HG03135 (cell line): ENCODE results near the gene TMPRSS13.

Source experiments
- ATAC-seq: cut with Tn5 transposase; IDR thresholded peaks from one replicate; pipeline ENCODE4 v1.9.1; 2021; ENCODE audit warnings: mild to moderate bottlenecking, moderate library complexity; ENCODE audit not compliant: unreplicated experiment

TMPRSS13 gene

DNA sequence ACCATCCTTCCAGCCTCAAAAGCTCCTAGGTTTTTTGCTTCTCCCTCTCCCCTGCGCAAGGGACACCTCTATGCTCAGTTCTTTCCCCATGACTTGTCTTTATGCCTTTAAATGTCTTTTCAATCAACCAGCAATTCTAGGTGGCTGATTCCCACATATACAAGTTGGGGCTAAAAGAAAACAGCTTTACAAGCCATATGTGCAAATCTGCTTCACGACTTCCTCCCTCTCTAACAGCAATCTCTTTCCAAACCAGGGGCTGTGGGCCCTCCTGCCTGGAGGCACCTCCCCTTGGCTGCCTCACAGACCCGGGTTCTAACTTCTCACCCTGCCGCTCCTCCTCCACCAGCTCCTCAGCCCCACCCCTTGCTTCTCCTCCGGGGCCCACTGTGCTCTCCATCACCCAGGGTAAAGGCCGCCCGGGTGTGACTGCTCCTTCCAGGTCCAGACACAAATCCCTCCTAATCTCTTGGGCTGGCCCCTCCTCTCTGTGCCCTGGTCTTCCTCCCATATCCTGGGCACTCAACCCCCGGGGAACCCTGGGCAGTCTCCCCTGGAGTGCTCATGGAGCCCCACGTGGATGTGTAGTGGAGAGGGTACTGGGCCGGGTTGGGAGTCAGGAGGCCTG, 14.1 kb downstream of the TMPRSS13 start:
- ATAC-seq: no peak

DNA sequence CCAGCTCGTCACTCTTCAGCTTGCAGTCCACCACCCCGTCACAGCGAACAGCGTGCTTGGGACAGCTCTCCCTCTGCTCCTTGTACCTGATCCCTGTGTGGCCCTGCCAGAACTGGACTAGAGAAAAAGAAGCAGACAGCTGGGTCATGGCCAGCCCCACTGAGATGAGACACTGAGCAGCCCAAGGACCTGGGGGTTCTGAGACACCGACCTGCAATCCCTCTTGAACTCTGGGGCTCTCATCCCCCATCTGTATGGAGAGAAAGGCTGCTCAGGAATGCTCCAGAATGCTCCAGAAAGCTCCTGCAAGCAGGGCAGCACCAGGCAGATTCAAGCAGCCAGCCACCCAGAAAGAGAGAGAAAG, 14.8 kb downstream of the TMPRSS13 start:
- ATAC-seq: no peak

GRCh38 chr11:117913736-117914397, 15.3 kb downstream of the TMPRSS13 start:
- no peak for ATAC-seq

GRCh38 chr11:117912497-117912896, 16.7 kb downstream of the TMPRSS13 start:
- no peak for ATAC-seq

- ATAC-seq: no peak
Measured at GRCh38 chr11:117911694-117912093, 17.5 kb downstream of the TMPRSS13 start.

- no peak for ATAC-seq
Measured at GRCh38 chr11:117910941-117911655, 18.1 kb downstream of the TMPRSS13 start.

- ATAC-seq: no peak
Measured at GRCh38 chr11:117910525-117910924, 18.7 kb downstream of the TMPRSS13 start.

DNA sequence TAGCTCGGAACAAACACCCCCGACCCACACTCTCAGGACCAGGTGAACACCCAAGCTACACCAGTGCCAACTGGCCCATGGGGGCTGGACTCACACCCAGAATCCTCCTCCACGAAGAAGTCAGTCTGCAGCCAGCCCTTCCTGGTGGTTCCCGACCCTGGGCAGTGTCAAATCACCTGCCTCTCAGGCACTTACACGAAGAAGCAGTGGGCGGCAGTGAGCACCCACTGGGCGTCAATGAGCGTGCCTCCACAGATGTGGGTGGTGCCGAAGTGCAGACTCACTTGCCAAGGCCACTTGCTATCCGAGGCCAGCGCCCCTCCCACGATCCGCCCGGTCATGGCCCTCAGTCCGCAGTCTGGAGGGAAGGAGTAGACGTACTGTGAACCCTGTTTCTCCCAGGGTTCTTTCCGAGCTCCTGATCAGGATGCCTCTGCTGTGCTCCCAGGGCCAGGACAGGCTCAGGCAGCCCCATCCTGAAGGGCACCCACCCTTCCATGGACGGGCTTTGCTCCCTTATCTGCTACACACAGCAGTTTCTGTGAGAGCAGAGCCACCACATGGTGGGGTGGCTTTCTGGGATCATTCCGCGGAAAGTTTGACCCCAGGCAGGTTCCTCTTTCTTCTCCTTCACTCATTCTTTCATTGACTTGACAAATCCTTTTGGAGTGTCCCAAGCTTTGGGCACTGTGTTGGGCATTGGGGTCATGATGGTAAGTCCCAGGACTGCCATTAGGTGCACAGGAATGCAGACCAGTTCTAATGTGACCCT, 19.4 kb downstream of the TMPRSS13 start:
- no peak for ATAC-seq

- ATAC-seq: no peak
Measured at GRCh38 chr11:117908959-117909610, 20.1 kb downstream of the TMPRSS13 start.

DNA sequence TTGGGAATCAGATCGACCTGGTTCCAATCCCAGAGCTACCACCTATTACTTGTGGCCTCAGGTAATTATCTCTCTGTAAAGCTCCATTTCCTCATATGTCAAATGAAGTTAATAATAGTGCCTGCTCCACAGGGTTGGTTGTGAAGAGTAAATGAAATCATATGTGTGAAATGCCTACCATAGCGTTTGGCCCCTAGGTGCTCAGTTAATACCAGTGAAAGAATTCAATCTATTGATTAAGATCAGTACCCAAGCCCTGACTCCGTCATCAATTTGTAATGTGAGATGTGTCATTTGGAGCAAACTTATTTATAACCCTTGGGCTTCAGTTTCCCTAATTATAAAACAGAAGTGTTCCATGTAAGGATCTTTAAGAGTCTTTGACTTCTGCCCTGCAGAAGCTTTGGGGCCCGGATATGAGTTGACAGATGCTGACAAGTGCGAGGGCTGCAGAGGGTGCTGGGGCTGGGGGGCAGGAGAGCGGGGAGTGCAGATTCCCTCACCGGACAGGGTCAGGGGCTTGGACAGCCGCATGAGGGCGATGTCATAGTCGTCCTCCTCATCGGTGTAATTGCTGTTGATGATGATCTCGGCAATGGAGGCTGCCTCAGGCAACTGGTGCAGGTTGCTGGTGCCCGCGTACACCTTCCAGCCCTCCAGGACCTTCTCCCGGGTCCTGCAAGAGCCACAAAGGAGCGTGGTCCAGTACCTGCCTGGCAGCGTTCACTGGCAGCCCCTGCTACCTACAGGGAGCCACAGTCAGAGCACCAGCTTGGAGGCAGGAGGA, 20.9 kb downstream of the TMPRSS13 start:
- no peak for ATAC-seq

DNA sequence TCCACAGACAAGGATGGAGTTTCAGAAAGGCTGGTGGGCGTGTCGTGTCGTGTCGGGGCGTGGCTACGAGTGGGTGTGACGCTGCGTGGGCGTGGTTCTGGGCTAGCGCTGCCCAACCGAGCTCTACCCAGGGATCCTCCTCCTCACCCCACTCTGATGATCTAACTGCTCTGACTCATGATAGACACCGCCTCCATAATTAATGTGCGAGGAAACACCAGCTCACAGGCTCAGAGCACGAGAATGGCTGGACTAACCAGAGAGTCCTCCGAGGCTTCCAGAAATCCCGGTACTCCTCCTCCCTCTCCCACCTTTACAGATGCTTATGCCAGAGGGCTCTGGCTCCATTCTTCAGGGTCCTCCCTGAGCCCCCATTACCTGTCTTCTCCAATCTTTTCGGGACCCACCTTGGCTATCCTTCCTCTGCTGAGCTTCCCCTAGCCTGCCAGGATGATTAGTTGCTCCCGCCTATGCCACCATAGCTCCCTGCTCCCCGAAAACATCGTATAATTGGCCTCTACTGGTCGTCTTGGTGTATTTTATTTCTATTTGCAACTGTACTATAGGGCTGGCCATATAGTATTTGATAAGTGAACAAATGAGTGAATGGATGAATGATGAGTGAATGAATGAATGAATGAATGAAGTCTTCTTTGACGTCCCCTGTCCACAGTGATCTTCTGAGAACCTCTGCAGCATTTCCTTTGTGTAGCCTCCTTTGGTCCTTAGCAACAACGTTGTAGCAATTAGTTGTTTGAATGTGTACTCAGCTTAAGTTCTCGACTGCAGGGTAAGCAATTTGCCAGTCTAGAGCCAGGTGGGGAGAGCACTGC, 21.7 kb downstream of the TMPRSS13 start:
- ATAC-seq: no peak

DNA sequence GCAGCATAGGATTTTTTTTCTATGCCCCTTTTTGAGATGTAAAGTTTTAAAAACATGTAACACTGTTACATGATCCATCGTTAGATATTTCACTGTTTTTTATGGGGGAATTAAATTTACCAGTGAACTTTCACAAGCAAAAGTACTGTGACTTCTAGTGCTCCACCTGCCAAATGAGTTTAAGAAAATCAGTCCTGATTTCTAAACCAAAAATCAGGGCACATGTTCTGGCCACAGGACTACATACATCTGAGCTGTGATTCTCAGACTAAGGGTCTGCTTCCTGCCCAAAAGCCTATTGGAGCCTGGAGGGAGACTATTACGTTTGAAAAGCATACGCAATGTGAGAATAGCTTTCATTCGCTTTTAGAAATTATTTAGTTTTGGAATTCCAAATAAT, 22.5 kb downstream of the TMPRSS13 start:
- ATAC-seq: no peak

DNA sequence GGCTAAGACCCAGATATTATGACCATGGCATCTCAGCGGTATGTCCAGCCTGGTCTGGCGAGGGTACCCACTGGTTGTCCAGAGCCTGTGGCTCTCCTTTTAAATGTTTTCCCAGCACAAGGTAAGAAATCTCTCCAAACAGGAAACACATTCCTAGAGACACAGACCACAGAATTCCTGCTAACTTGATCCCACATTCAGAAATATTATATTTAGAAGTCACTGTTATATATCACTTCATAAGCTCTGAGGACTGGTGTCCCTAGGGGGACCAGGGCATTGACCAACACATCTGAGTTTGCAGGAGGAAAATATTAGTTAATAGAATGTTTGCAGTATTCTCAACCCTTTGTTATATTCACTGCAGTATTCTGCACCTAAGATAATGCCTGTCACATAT, 23.1 kb downstream of the TMPRSS13 start:
- no peak for ATAC-seq

GRCh38 chr11:117905524-117905923, 23.7 kb downstream of the TMPRSS13 start:
- ATAC-seq: no peak

DNA sequence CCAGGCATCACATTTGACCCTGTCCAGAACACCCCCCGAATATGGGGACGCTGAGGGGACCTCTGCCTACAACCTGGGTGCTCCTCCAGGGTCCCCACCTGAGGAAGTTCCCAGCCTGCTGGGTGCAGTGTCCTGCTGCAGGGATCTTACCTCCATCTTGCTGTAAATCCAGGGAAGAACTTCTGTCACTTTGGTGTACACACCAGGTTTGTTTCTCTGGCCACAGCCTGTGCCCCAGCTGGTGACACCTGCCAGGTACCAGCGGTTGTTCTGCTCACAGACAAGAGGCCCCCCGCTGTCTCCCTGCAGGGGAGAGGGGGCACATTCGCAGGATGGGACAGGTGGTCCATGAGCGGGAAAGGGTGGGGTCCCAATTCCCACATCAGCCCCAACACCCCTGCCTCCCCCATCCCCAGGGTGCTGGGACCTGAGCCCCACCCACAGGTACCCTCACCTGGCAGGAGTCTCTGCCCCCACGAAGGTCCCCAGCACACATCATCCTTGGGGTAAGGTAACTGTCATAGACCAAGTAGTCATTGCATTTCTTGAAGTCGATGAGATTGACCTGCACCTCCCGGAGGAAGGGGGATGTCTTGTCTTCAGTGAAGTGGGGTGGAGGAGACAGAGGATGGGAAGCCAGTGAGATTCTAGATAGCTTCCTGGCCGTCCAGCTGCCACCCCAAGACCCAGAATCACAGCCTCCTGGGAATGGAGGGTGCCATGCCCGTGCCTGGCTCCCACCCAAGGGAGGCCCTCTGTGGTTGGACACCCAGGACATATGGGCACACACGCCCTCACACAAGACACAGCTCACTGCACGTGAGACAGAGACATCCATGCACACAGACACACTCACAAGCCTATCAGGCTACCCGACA, 25.5 kb downstream of the TMPRSS13 start:
- no peak for ATAC-seq

DNA sequence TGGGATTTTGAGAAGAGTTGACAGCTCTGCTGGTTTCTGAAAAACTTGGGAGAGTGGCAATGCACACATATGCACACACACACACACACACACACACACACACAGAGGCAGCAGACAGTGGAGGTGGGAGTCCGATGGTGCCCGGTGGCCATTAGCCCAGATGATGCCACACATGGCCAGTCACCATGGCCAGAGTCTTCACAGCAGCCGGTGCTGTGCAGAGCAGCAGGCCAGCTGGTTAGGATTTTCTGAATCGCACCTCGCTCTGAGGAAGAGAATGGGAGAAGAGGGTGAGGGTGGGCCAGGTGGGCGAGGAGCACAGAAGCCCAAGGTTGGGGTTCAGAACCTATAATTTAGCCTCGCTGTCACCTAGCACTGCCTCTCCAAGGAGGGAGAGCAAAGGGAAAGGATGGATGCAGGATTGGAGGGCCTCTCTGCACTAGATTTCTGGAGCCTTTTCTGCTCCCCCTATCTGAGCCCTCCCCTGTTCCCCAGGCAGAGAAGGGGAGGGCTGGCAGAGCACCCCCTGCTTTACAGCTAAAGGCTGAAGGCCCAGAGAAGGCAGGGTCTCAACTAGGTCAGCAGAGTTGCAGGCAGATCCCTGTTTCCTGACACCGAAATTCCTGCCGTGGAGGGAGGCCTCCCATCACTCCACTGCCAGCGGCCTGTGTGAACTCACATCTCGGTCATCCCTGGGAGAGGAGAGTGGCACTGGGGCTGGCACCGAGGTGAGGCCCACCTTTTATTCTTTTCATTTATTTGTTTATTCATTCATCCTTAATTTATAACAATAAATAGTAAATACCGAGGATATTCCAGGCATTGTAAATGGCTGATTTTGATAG, 27.0 kb downstream of the TMPRSS13 start:
- no peak for ATAC-seq

DNA sequence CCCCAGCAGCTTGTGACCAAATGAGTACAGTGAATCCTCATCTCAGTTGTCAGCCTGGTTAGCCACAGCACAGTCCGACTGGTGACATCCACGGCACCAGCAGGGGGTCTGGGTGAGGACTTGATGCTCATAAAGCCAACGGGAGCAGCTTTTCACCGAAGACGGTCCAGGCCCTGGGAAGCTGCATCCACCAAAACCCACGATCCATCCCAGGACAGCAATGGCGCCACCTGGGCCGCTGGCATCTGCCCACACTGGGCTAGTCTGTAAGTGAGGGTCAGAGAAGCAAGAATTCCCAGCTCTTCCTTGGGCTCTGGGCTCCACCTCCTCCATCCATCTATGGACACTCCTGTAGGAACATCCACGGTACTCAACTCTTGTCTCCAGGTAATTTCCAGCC, 27.6 kb downstream of the TMPRSS13 start:
- no peak for ATAC-seq
